GM19193 (cell line): ENCODE data around the gene NUAK1.

Experiments
- POLR2A ChIP-seq: IDR thresholded peaks from 4 replicates; pipeline ENCODE4 v1.6.1; 2011; ENCODE audit not compliant: insufficient read depth, insufficient read length; ENCODE audit errors: extremely low read depth

Gene NUAK1

DNA sequence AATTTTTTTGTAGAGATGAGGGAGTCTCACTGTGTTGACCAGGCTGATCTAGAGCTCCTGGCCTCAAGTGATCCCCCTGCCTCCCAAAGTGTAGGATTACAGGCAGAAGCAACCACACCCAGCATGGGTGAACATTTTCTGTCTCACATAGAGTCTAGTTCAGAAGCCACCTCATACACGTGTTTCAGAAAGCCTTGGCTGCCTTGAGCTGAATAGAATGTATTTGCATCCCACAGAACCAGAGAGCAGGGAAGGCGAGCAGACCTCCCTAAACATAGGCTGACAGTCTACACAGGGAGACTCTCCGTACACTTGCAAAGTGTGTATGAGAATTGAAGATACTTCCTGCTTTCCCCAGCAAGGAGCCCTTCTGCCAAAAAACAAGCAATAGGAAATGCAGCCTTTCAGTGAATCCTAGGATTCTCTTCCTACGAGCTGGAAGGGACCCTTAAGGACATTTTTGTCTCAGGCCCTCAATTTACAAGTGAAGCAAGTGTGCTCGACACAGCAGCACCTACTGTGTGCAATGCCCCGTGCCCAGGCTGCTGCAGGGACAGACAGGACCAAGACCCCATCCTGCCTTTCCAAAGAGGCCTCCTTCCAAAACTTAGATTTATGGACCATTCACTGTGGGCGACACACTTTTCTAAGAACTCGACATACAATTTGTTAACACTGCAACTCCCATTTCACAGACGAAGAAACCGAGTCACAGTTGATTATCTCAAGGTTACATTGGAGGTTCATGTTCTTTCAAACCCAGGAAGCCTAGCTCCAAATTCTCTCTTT lies 11.2 kb downstream of the NUAK1 start:
- no peak for TF ChIP-seq POLR2A

DNA sequence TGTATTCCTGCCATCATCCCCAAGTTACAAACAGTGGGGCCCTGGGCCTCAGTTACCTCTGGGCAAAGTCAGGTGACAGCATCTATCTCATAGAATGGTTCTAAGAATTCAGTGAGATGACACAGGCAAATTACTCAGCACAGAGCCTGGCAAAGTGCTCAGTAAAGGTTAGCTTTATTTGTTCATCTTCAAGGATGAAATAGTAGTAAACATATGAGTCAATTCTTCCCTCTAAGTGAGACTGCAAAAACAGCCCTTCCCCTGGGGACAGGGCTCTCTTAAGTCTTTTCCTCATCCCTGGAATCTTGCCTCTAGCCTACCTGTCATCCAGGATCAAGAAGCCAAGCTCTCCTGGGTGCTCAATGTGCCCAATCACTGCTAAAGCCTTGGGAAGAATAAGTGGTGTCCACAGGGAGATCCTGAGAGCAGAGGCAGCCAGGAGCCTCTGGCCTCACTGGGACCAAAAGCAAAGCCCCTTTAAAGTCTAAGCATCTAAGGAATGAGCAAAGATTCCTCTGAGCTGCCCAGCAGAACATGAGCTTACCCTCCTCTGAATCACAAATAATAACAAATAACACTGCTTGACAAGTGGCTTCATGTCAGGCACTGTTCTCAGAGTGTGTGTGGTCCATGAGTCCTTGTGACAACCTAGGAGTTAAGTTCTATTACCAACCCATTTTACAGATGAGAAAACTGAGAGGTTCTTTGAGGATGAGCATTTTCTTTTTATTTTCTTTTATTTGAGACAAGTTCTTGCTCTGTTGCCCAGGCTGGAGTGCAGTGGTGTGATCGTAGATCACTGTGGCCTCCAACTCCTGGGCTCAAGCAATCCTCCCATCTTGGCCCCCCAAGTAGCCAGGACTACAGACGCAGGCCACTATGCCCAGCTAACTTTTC lies 12.1 kb downstream of the NUAK1 start:
- no peak for TF ChIP-seq POLR2A

- no peak for TF ChIP-seq POLR2A
Observed at GRCh38 chr12:106125351-106126095, 13.2 kb downstream of the NUAK1 start.

DNA sequence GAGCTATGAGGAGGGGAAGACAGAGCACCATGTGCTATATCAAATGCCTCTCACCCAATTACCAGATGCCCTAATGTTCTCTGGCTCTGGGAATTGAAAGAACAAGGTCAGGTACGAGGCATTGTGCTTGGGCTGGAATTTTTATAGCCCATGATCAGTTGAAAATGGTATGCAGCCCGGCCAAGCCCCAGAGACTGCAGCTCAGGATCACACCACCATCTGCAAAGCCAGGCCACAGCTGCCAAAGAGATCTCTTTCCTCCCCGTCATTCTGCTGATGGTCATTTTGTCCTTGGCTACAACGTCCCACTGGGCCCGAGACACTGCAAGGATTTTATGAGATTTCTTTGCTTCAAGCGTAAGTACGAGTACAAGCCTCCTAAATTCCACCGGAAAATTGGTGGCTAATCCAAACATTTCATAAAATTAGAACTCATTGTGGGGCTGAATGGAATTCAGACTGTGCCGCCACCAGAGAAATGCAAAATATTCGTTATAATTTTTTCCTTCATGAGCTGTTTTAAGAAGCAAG lies 15.1 kb downstream of the NUAK1 start:
- no peak for TF ChIP-seq POLR2A

DNA sequence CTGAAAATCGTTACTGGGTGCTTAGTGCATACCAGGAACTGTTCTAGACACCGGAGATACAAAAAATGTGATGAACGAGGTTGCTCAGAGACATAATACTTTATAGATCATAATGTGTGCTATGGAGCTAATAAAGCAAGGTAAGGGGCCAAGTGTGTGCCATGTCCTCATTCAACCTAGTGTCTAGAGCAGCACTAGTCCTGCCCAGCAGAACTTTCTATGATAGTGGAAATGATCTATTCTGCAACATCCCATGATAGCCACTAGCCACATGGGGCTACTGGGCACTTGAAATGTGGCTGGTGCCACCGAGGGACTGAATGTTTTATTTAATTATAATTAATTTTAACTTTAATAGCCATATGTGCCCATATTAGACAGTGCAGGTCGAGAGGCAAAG lies 15.6 kb downstream of the NUAK1 start:
- no peak for TF ChIP-seq POLR2A

DNA sequence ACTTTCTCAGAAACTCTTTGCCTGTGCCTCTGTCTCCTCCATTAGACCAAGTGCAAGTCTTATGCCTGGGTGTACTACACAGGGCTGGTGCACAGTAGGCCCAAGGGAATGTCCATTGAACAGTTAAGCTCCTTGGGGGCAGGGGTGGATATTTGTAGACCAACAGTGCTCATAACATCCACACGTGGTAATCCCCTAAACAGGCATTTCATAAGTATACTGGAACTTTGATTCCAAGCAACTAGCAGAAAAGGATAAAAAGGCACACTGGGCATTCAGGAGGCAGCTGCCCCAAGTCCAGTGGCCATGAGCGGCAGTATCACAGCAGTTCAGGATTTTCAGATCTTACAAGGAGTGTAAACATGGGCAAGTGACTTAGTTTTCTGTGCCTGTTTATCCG lies 16.8 kb downstream of the NUAK1 start:
- no peak for TF ChIP-seq POLR2A

- TF ChIP-seq POLR2A: no peak
Observed at GRCh38 chr12:106120519-106121105, 18.1 kb downstream of the NUAK1 start.

DNA sequence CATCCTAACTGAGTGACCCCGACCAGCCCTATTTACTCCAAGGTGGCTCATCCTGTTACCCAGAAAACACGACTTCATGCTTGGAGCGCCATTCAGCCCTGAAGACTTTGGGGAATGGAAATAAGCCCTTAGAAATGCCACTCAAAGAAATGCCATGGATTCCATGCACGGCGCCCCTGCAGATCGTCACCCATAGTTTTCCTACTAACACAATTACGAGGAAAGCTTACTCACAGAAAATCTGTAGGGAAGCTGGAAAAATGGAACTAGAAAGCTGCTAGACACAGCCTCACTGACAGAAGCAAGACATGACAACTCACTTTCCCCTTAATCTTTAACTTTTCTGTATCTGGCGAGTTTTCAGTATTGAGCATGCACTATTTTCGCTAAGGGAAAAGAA lies 19.5 kb downstream of the NUAK1 start:
- TF ChIP-seq POLR2A: no peak

- TF ChIP-seq POLR2A: no peak
Observed at GRCh38 chr12:106118381-106119130, 20.2 kb downstream of the NUAK1 start.

DNA sequence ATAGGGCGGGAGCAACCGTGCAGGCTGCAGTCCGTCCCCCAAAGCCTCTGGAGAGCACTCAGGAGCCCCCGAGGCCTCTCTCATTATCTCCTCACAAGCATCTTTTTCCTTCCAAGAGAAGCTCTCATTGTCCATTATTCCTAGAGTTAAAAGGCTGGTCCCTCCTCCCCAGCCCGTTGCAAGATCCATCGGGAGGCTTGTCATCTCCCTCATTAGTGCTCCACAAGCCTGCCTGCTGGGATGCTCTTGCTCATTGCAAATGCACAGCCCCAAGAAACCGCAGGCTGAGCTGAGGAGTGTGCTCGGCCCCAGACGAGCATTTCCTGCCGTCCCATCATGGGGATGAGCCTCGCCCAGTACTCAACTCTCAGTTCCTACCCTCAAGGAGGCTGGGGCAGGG lies 23.3 kb downstream of the NUAK1 start:
- no peak for TF ChIP-seq POLR2A

GRCh38 chr12:106114447-106115068 lies 24.2 kb downstream of the NUAK1 start:
- no peak for TF ChIP-seq POLR2A

- no peak for TF ChIP-seq POLR2A
Observed at GRCh38 chr12:106113824-106114446, 24.8 kb downstream of the NUAK1 start.

DNA sequence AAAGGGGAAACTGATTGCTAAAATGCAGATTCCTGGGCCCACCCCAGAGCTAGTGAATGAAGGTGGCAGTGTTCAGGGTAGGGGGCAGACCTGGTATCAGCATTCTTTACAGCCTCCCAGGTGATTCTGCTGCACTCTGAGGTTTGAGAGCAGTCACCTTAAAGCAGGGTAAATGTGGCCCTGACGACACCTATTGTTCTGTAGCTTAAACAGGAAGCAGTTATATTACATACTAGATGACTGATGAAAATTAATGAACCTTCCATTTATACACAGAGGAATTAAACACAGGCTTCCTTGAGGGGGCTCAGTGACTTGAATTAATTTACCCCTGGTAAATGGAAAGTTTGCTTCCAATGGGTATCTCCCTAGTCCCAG lies 25.3 kb downstream of the NUAK1 start:
- no peak for TF ChIP-seq POLR2A

GRCh38 chr12:106113042-106113441 lies 25.7 kb downstream of the NUAK1 start:
- TF ChIP-seq POLR2A: no peak
